Gastroesophageal sphincter (tissue), 3 donors: ENCODE data around the gene ZC3H7A.

Experiments
- EP300 ChIP-seq: sonication (generic); formaldehyde crosslinking; IDR thresholded peaks from one replicate; pipeline ENCODE4 v1.6.1; 2017; ENCODE audit warnings: antibody characterized with exemption, mild to moderate bottlenecking
- TF ChIP-seq, protein P1 (sequence below), 4 experiments: fragments of 200-600 bp in 2 of 4; fragments of 450-650 bp in 2 of 4; sonication (generic) in 1 of 4; IDR thresholded peaks; one replicate each; pipeline ENCODE4 v1.5.1; 2017 to 2019; ENCODE audit warnings: antibody characterized with exemption in 4 of 4, mild to moderate bottlenecking in 2 of 4, moderate library complexity in 2 of 4

DNA sequence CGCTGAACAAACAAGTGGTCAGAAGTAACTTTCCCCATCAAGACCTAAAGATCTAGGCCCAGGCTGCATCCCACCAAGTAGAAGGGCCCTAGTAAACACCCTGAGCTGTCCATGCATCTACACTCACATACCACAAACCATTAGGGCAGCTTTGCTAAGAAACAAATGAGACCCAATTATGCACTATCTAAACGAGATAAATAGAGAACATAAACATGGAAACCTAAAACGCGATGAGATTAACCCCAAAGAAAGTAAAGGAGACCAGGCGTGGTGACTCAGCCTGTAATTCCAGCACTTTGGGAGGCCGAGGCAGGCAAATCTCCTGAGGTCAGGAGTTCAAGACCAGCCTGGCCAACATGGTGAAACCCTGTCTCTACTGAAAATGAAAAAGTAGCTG is 60.2 kb downstream of the ZC3H7A start:
- TF ChIP-seq, protein P1, sequence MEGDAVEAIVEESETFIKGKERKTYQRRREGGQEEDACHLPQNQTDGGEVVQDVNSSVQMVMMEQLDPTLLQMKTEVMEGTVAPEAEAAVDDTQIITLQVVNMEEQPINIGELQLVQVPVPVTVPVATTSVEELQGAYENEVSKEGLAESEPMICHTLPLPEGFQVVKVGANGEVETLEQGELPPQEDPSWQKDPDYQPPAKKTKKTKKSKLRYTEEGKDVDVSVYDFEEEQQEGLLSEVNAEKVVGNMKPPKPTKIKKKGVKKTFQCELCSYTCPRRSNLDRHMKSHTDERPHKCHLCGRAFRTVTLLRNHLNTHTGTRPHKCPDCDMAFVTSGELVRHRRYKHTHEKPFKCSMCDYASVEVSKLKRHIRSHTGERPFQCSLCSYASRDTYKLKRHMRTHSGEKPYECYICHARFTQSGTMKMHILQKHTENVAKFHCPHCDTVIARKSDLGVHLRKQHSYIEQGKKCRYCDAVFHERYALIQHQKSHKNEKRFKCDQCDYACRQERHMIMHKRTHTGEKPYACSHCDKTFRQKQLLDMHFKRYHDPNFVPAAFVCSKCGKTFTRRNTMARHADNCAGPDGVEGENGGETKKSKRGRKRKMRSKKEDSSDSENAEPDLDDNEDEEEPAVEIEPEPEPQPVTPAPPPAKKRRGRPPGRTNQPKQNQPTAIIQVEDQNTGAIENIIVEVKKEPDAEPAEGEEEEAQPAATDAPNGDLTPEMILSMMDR (IDR thresholded peaks at IDR 0.05): no peak
- TF ChIP-seq EP300: no peak
